Endothelial cell (in vitro differentiated cells): ENCODE results near the gene TTC9C. TPM values are rescaled to one million over a fixed set of nuclear protein-coding genes. Genes with fewer than 3 reads are reported as not detected.
"Not testable (repeated sequence)": the region's sequence is repeated elsewhere in the genome, so short reads cannot be mapped to it uniquely, and the experiment has no call there.

Experiments
- DNase-seq: peaks from one replicate; pipeline ENCODE4 v3.0.0; 2021; ENCODE audit warnings: low spot score
- H3K27ac Mint-ChIP-seq: one replicate; pipeline ENCODE4 v1.8.0; 2021; ENCODE audit warnings: mixed read lengths, inconsistent platforms; ENCODE audit not compliant: unreplicated experiment
- H3K27me3 Mint-ChIP-seq: one replicate; pipeline ENCODE4 v1.8.0; 2021; ENCODE audit warnings: mild to moderate bottlenecking, moderate library complexity, mixed read lengths, inconsistent platforms; ENCODE audit not compliant: unreplicated experiment
- H3K36me3 Mint-ChIP-seq: one replicate; pipeline ENCODE4 v1.8.0; 2021; ENCODE audit warnings: mild to moderate bottlenecking, low read depth, mixed read lengths, inconsistent platforms; ENCODE audit not compliant: unreplicated experiment
- H3K4me1 Mint-ChIP-seq: one replicate; pipeline ENCODE4 v1.8.0; 2021; ENCODE audit warnings: mild to moderate bottlenecking, mixed read lengths, inconsistent platforms; ENCODE audit not compliant: unreplicated experiment
- H3K4me3 Mint-ChIP-seq: one replicate; pipeline ENCODE4 v1.8.0; 2021; ENCODE audit warnings: mild to moderate bottlenecking, mixed read lengths, inconsistent platforms; ENCODE audit not compliant: unreplicated experiment
- H3K9me3 Mint-ChIP-seq: one replicate; pipeline ENCODE4 v1.8.0; 2021; ENCODE audit warnings: mixed read lengths, inconsistent platforms; ENCODE audit not compliant: unreplicated experiment
- total RNA-seq: library from RNA; stranded (reverse); fragmentation: NEBNext Ultra II Directional; extraction: Animal tissue kit (Norgen Biotek cat#: 25700); gene quantifications from one replicate; pipeline ENCODE4 v1.2.1, GENCODE V29; 2021; ENCODE audit not compliant: unreplicated experiment
- TF ChIP-seq, protein P1 (sequence below): fragments of 200-600 bp; sonication (generic); IDR thresholded peaks from one replicate; pipeline ENCODE4 v1.5.0; 2021; ENCODE audit warnings: antibody characterized with exemption; ENCODE audit not compliant: unreplicated experiment

The TTC9C gene
- total RNA-seq, 1 donor from 2014 or later: 38.1 TPM

DNA sequence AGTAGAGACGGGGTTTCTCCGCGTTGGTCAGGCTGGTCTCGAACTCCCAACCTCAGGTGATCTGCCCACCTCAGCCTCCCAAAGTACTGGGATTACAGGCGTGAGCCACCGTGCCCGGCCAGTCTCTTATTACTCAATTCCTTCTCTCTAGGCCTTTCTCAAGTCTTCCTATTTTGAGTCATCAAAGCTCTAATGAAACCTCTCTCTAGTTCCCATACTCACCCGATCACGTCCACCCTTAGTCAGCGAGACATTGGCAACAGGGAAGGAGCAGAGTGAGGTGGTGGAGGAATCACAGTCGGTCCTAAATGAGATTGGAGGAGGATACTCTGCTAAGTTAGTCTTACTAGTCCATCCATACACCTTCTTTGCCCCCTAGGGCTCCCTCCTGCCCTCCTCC, 26.0 kb upstream of the TTC9C start:
- no peaks in the 10 kb centered on the region for H3K9me3 Mint-ChIP-seq
- no peak overlapping the region for H3K27ac Mint-ChIP-seq
- H3K4me1 Mint-ChIP-seq: peaks cover 7% of the 10 kb centered on the region
- TF ChIP-seq, protein P1, sequence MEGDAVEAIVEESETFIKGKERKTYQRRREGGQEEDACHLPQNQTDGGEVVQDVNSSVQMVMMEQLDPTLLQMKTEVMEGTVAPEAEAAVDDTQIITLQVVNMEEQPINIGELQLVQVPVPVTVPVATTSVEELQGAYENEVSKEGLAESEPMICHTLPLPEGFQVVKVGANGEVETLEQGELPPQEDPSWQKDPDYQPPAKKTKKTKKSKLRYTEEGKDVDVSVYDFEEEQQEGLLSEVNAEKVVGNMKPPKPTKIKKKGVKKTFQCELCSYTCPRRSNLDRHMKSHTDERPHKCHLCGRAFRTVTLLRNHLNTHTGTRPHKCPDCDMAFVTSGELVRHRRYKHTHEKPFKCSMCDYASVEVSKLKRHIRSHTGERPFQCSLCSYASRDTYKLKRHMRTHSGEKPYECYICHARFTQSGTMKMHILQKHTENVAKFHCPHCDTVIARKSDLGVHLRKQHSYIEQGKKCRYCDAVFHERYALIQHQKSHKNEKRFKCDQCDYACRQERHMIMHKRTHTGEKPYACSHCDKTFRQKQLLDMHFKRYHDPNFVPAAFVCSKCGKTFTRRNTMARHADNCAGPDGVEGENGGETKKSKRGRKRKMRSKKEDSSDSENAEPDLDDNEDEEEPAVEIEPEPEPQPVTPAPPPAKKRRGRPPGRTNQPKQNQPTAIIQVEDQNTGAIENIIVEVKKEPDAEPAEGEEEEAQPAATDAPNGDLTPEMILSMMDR: no peak
- DNase-seq: no peak
- H3K27me3 Mint-ChIP-seq: peaks cover 11% of the 10 kb centered on the region
- no peak overlapping the region for H3K4me3 Mint-ChIP-seq
- peaks cover 14% of the 10 kb centered on the region for H3K36me3 Mint-ChIP-seq

DNA sequence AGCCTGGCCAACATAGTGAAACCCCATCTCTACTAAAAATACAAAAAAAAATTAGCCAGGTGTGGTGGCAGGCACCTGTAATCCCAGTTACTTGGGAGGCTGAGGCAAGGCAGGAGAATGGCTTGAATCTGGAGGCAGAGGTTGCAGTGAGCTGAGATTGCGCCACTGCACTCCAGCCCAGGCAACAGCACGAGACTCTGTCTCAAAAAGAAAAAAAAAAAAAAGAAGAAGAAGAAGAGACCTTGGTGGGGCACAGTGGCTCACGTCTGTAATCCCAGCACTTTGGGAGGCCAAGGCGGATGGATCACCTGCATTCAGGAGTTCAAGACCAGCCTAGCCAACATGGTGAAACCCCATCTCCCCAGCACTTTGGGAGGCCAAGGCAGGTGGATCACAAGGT, 24.4 kb upstream of the TTC9C start:
- H3K27ac Mint-ChIP-seq, DNase-seq, H3K9me3 Mint-ChIP-seq, H3K4me3 Mint-ChIP-seq, H3K27me3 Mint-ChIP-seq: not testable (repeated sequence)
- H3K4me1 Mint-ChIP-seq: peaks cover 14% of the 10 kb centered on the region
- H3K36me3 Mint-ChIP-seq: peaks cover 14% of the 10 kb centered on the region

DNA sequence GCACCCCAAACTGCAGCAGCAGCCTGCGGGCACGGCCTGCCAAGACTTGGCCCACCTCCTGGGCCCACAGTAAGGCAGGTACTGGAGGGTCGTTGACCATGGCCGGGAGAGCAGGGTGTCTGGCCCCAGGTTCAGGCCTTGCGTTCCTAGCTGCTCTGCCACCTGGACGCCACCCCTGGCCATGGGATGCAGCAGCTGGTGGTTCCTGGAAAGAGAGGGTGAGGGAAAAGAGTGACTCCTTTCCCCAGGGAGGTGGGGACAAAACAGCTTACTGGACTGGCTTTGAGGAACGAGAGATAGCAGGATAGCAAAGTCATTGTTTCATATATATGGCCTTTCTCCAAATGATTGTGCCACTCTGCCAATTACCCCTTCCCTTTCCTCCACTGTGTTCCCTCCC, 22.9 kb upstream of the TTC9C start:
- H3K9me3 Mint-ChIP-seq: no peaks in the 10 kb centered on the region
- H3K27me3 Mint-ChIP-seq: peaks cover 9% of the 10 kb centered on the region
- TF ChIP-seq, protein P1: no peak
- H3K4me3 Mint-ChIP-seq: peak overlapping the region; percentile 86
- DNase-seq: no peak
- peaks cover 15% of the 10 kb centered on the region for H3K36me3 Mint-ChIP-seq
- H3K4me1 Mint-ChIP-seq: peaks cover 26% of the 10 kb centered on the region
- peak overlapping the region; percentile 94 for H3K27ac Mint-ChIP-seq

DNA sequence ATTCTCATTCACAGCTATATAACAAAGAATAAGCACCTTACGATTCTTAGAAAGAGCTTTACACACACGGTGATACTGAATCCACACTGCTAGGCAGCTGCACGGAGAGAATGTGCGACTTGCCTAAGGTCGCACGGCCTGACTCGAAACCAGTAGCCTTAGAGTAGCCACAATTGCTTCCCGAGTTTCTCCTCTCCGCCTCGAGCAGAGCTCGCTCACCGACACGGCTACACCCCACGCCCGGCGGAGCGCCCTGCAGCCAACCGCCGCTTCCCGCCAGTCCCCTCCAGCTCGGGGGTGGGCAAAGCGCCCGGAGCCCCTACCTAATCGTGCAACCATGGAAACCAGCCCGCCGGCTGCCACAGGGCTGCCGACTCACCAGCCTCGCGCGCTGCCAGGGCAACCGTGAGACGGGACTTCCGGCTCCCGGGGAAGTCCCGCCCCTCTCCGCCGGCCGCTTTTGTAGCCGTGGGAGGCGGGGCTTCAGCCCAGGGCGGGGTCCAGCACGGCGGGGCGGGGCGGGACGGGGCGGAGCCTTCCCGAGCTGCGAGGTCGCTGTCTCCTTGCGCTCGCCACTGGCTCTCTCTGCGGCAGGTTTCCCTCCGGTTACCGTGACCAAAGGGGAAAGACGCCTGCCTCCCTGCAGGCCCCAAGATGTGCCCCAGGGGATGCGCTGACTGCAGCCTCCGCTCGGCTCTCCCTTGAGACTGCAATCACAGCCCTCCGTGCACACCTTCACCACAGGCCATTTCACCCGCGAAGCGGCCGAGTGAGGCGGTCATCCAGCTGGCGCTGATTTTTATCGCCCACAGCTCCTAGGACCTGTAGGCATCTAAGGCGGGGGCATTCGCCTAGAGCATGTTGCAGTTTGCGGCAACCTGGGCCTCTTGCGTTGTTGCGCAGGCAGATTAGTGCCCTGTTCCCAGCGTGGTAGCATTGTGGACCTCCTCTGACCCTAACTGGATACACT, 22.1 kb upstream of the TTC9C start:
- Mint-ChIP-seq H3K4me3 (peak overlapping the region; percentile 92), H3K27me3 (peaks cover 9% of the 10 kb centered on the region), H3K4me1 (peaks cover 28% of the 10 kb centered on the region), H3K27ac (peak overlapping the region; percentile 94), H3K9me3 (no peaks in the 10 kb centered on the region), H3K36me3 (peaks cover 17% of the 10 kb centered on the region)
- peak; percentile 97 for DNase-seq
- TF ChIP-seq, protein P1: no peak

DNA sequence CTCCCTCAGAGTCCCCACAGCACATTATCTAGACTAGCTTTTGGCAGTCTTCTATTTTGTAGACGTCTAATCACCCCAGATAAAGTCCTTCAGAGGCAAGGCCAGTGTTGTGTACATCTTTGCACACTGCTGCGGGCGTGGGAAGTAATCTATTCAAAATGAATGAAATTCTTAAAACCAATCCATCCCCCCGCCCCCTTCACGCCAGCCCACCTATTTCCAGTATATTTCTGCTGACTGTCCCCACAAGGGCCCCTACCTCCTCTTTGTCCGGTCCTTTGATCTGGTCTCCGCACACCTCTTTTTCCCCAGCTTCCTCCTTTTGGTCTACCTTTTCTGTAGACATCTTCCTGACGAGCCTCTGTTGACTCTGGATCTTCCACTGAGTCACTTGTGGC, 21.4 kb upstream of the TTC9C start:
- Mint-ChIP-seq H3K36me3 (peaks cover 17% of the 10 kb centered on the region), H3K27ac (peak overlapping the region; percentile 89), H3K9me3 (no peaks in the 10 kb centered on the region), H3K4me1 (peaks cover 28% of the 10 kb centered on the region), H3K27me3 (peaks cover 9% of the 10 kb centered on the region), H3K4me3 (peak overlapping the region; percentile 92)
- TF ChIP-seq, protein P1: no peak
- no peak for DNase-seq
